Vagina (tissue), 2 donors: ENCODE data around the gene DLG2.

Source experiments
- POLR2A ChIP-seq, 2 donors: fragments of 450-650 bp; IDR thresholded peaks; one replicate each; pipeline ENCODE4 v1.6.1; 2017; ENCODE audit warnings: antibody characterized with exemption in 2 of 2, mild to moderate bottlenecking in 2 of 2, moderate library complexity in 2 of 2
- TF ChIP-seq, protein P1 (sequence below), 3 experiments: fragments of 450-650 bp in 2 of 3; fragments of 200-600 bp in 1 of 3; sonication (generic) in 1 of 3; IDR thresholded peaks; one replicate each; pipeline ENCODE4 v1.5.1; 2017 to 2019; ENCODE audit warnings: antibody characterized with exemption in 3 of 3, mild to moderate bottlenecking in 2 of 3, moderate library complexity in 2 of 3

DNA sequence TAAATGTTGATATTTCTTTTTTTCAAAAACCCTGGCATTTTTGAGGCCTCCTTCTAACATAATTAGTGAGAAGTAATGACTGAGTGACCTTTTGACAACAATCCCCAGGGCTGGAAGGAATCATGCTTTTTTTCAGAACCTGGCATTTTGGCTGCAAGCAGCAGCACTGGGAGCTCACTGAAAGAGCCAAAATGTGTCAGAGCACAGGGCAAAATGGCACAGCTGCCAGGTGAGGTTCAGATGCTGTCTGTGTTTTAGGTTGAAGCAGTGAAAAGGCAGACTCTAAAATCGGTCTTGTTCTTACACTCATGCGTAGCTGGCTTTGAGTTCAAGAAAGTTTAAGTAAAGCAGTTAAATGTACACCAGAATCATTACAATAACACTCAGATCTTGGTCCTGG, 1063.8 kb downstream of the DLG2 start:
- TF ChIP-seq POLR2A (IDR thresholded peaks at IDR 0.05) = no peak
- TF ChIP-seq, protein P1, sequence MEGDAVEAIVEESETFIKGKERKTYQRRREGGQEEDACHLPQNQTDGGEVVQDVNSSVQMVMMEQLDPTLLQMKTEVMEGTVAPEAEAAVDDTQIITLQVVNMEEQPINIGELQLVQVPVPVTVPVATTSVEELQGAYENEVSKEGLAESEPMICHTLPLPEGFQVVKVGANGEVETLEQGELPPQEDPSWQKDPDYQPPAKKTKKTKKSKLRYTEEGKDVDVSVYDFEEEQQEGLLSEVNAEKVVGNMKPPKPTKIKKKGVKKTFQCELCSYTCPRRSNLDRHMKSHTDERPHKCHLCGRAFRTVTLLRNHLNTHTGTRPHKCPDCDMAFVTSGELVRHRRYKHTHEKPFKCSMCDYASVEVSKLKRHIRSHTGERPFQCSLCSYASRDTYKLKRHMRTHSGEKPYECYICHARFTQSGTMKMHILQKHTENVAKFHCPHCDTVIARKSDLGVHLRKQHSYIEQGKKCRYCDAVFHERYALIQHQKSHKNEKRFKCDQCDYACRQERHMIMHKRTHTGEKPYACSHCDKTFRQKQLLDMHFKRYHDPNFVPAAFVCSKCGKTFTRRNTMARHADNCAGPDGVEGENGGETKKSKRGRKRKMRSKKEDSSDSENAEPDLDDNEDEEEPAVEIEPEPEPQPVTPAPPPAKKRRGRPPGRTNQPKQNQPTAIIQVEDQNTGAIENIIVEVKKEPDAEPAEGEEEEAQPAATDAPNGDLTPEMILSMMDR (IDR thresholded peaks at IDR 0.05) = no peak
